Measurements from ENCODE around the gene INHBE. TPM values are rescaled to one million over a fixed set of nuclear protein-coding genes. Genes with fewer than 3 reads are reported as not detected.

INHBE gene
- total RNA-seq, 1 experiment from 2014 or later: 5.0 TPM

GRCh38 chr12:57487597-57488401 is 32.7 kb downstream of the INHBE start, which contains the start of gene MARS1 (continued):
- TF ChIP-seq ARID4B (CRISPR knock-in tag; IDR thresholded peaks at IDR 0.05; ENCODE audit: borderline replicate concordance) (peak; percentile 75; the same call in 1 of the 2 replicates), PRRX2 (CRISPR knock-in tag; IDR thresholded peaks at IDR 0.05) (no peak), MYBL2 (CRISPR knock-in tag; IDR thresholded peaks at IDR 0.05) (peak; percentile 39; the same call in 1 of the 2 replicates), ZNF423 (CRISPR knock-in tag; IDR thresholded peaks at IDR 0.05) (no peak), ELF4 (CRISPR knock-in tag; IDR thresholded peaks at IDR 0.05; ENCODE audit: low read depth) (no peak), ZNF317 (CRISPR knock-in tag; IDR thresholded peaks at IDR 0.05; ENCODE audit: borderline replicate concordance, low read depth) (no peak), HMGA2 (CRISPR knock-in tag; IDR thresholded peaks at IDR 0.05) (no peak), GABPB1 (CRISPR knock-in tag; IDR thresholded peaks at IDR 0.05) (peak; percentile 100), ZNF416 (CRISPR knock-in tag; IDR thresholded peaks at IDR 0.05) (0 out of 2 replicates have a peak, but pooled peaks have one; percentile 14), JUN (CRISPR knock-in tag; IDR thresholded peaks at IDR 0.05) (no peak), FOXJ3 (CRISPR knock-in tag; IDR thresholded peaks at IDR 0.05; ENCODE audit: borderline replicate concordance) (no peak), FOXK1 (CRISPR knock-in tag; IDR thresholded peaks at IDR 0.05) (peak; percentile 86), FOXP1 (CRISPR knock-in tag; IDR thresholded peaks at IDR 0.05; ENCODE audit: borderline replicate concordance) (no peak), ZNF232 (CRISPR knock-in tag; IDR thresholded peaks at IDR 0.05) (no peak), MXD4 (CRISPR knock-in tag; IDR thresholded peaks at IDR 0.05; ENCODE audit: borderline replicate concordance) (no peak), STAT6 (CRISPR knock-in tag; conservative IDR thresholded peaks at IDR 0.05; ENCODE audit: low read depth) (no peak), HMGXB4 (CRISPR knock-in tag; IDR thresholded peaks at IDR 0.05) (peak; percentile 77), ZBTB21 (CRISPR knock-in tag; IDR thresholded peaks at IDR 0.05; ENCODE audit: borderline replicate concordance) (no peak), CBFB (CRISPR knock-in tag; IDR thresholded peaks at IDR 0.05; ENCODE audit: low read depth) (no peak), NFYB (CRISPR knock-in tag; conservative IDR thresholded peaks at IDR 0.05; ENCODE audit: low read depth) (no peak)
- TF ChIP-seq, protein P1, sequence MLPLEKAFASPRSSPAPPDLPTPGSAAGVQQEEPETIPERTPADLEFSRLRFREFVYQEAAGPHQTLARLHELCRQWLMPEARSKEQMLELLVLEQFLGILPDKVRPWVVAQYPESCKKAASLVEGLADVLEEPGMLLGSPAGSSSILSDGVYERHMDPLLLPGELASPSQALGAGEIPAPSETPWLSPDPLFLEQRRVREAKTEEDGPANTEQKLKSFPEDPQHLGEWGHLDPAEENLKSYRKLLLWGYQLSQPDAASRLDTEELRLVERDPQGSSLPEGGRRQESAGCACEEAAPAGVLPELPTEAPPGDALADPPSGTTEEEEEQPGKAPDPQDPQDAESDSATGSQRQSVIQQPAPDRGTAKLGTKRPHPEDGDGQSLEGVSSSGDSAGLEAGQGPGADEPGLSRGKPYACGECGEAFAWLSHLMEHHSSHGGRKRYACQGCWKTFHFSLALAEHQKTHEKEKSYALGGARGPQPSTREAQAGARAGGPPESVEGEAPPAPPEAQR (CRISPR knock-in tag; IDR thresholded peaks at IDR 0.05): no peak
- TF ChIP-seq, protein P2, sequence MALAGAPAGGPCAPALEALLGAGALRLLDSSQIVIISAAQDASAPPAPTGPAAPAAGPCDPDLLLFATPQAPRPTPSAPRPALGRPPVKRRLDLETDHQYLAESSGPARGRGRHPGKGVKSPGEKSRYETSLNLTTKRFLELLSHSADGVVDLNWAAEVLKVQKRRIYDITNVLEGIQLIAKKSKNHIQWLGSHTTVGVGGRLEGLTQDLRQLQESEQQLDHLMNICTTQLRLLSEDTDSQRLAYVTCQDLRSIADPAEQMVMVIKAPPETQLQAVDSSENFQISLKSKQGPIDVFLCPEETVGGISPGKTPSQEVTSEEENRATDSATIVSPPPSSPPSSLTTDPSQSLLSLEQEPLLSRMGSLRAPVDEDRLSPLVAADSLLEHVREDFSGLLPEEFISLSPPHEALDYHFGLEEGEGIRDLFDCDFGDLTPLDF (CRISPR knock-in tag; IDR thresholded peaks at IDR 0.05): no peak
- TF ChIP-seq, protein P3, sequence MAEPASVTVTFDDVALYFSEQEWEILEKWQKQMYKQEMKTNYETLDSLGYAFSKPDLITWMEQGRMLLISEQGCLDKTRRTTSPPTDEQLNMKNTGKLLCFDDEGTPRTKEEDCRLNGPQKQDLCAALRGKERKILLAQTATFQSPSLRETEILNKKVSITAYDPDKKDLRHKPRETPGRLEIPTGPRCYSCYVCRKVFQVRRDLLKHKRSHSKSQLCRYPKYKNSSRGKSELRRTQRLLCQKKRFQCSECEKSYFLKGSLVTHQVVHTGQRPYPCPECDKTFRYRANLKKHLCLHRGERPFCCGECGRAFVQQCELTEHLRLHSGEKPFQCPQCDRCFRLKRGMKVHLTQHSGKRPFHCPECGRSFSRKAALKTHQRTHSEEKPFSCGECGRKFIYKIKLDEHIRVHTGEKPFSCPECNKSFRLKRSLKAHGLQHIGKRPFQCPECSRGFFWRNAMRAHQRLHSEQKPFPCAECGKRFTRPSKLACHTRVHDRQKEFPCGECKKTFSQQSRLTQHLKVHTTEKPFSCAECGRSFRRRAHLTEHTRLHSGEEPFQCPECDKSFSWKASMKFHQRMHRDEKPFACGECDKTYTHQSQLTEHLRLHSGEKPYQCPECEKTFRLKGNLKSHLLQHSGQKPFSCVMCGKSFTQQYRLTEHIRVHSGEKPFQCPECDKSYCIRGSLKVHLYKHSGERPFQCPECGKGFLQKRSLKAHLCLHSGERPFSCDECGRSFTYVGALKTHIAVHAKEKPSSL (CRISPR knock-in tag; conservative IDR thresholded peaks at IDR 0.05): no peak
- TF ChIP-seq, protein P4, sequence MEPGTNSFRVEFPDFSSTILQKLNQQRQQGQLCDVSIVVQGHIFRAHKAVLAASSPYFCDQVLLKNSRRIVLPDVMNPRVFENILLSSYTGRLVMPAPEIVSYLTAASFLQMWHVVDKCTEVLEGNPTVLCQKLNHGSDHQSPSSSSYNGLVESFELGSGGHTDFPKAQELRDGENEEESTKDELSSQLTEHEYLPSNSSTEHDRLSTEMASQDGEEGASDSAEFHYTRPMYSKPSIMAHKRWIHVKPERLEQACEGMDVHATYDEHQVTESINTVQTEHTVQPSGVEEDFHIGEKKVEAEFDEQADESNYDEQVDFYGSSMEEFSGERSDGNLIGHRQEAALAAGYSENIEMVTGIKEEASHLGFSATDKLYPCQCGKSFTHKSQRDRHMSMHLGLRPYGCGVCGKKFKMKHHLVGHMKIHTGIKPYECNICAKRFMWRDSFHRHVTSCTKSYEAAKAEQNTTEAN (CRISPR knock-in tag; IDR thresholded peaks at IDR 0.05): no peak
